Skeletal muscle satellite cell (primary cell): ENCODE measurements around the gene SATB2.

Experiments used
- H3K27me3 ChIP-seq: 2 replicates; pipeline ENCODE4 v1.7.0; 2013; ENCODE audit warnings: low read length; ENCODE audit not compliant: control insufficient read depth, insufficient read depth
- H3K36me3 ChIP-seq: 2 replicates; pipeline ENCODE4 v1.7.0; 2013; ENCODE audit warnings: mild to moderate bottlenecking, control low read depth, low read length; ENCODE audit not compliant: insufficient read depth
- H3K4me1 ChIP-seq: 2 replicates; pipeline ENCODE4 v1.7.0; 2013; ENCODE audit warnings: low read length; ENCODE audit not compliant: control insufficient read depth, insufficient read depth
- H3K4me2 ChIP-seq: 2 replicates; pipeline ENCODE4 v1.7.0; 2013; ENCODE audit warnings: mild to moderate bottlenecking, low read length
- H3K4me3 ChIP-seq: 2 replicates; pipeline ENCODE4 v1.7.0; 2013; ENCODE audit warnings: low read length
- H3K9ac ChIP-seq: 2 replicates; pipeline ENCODE4 v1.7.0; 2013; ENCODE audit warnings: mild to moderate bottlenecking, low read depth, low read length, moderate library complexity
- H3K9me3 ChIP-seq: replicated peaks from 2 replicates; pipeline ENCODE4 v1.7.0; 2013; ENCODE audit warnings: mild to moderate bottlenecking, control low read depth, low read length

The SATB2 gene

DNA sequence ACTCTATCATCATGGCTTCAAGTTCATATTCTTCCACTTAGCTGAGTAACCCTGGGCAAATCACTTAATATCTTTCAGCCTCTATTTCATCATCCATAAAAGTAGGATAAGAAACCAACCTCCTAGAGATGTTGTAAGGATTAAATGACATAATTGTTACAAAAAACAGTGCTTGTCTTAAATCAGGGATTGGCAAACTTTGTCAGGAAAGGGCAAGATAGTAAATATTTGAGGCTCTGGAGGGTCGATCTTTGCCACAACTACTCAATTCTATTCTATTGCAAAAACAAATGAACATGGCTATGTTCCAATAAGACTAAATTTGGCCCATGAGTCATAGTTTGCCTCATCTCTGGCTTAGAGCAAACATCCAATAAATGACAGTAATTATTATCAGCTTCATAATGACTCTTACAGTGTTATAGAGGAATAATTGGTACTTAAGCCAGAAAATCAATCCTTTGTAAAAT, 184.7 kb downstream of the SATB2 start:
- Histone ChIP-seq H3K9ac (no peak overlapping the region), H3K4me1 (peaks cover 15% of the 10 kb centered on the region), H3K9me3 (no peaks in the 10 kb centered on the region), H3K27me3 (no peaks in the 10 kb centered on the region), H3K4me3 (no peak overlapping the region), H3K4me2 (no peak overlapping the region), H3K36me3 (peaks cover 13% of the 10 kb centered on the region)

DNA sequence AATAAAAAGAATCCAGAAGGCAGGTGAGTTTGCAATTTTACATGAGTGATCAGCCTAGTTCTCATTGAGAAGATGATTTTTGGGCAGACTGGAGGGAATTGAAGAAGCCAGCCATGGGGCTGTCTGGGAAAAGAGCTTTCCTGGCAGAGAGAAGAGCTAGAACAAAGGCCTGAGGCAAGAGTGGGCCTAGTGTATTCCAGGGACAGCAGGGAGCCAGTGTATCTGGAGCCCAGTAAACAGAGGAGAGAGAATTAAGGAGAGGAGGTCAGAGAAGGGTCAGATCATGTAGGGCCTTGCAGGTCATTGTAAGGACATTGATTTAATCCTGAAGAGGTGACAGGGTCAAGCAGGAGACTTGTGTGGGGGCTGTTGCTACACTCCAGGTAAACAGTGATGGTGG, 195.8 kb downstream of the SATB2 start:
- no peaks in the 10 kb centered on the region for H3K9me3 ChIP-seq
- no peaks in the 10 kb centered on the region for H3K27me3 ChIP-seq
- H3K4me3 ChIP-seq: no peak overlapping the region
- H3K4me1 ChIP-seq: peaks cover 6% of the 10 kb centered on the region
- no peaks in the 10 kb centered on the region for H3K36me3 ChIP-seq
- H3K9ac ChIP-seq: no peak overlapping the region
- H3K4me2 ChIP-seq: no peak overlapping the region

DNA sequence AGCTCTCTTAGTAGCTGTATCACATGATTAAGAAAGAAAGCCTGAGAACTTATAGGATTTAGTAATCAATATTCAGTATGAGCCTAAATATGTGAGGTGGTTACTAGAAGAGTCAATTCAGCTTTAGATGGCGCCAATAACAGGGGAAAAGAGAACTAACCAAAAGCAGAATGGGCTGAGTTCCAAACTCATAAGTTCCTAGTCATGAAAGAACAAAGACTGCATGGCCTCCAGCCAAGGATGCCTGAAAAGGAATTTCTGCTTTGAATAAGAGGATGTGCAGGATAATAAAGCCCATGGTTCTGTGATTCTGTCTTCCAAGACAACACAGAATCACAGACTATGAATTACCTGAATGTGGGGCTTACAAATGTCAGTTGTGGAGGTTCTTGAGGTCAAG, 196.5 kb downstream of the SATB2 start:
- H3K9ac ChIP-seq: no peak overlapping the region

DNA sequence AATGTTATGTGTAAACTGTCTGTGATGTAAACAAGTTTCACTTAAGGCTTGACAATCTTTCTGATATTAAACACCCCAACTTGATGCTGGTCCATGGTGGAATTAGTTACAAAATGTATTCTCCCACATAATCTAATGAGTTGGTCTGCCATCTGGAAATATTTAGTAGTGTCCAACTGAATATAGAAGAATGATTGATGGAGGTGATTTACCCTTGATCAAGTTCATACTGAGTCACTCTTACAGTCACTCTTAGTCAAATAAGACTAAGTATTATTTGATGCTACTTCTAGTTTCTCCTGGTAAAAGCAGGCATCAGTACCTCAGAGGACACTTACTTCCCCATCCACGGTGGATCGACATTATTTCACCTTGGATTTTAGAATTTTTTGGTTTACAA, 198.1 kb downstream of the SATB2 start:
- no peak overlapping the region for H3K4me3 ChIP-seq
- no peaks in the 10 kb centered on the region for H3K36me3 ChIP-seq
- no peak overlapping the region for H3K4me2 ChIP-seq
- no peaks in the 10 kb centered on the region for H3K9me3 ChIP-seq
- H3K27me3 ChIP-seq: no peaks in the 10 kb centered on the region
- H3K9ac ChIP-seq: no peak overlapping the region
- H3K4me1 ChIP-seq: peaks cover 6% of the 10 kb centered on the region

More for the DNA sequence above, 196.5 kb downstream of the SATB2 start:
- no peaks in the 10 kb centered on the region for H3K36me3 ChIP-seq
- H3K27me3 ChIP-seq: no peaks in the 10 kb centered on the region
- H3K4me2 ChIP-seq: no peak overlapping the region
- H3K4me1 ChIP-seq: peaks cover 6% of the 10 kb centered on the region
- no peak overlapping the region for H3K4me3 ChIP-seq
- H3K9me3 ChIP-seq: no peaks in the 10 kb centered on the region

DNA sequence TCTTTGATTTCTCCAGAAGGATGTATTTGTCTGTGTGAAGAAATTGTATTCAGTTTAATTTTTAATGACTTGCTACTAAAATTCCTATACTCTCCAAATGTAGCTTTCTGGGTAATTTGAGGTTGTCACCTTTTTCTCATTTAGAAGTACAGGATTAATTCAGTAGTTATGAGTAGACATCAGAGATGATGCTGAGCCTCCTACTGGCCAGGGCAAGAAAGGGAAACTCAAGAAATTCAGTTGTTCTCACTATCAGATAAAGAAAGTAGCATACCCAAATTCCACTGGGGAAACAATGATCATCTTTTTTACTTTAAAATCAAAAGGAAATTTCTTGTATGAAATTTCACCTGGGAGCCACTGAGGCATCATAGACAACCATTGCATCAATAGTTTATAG, 199.4 kb downstream of the SATB2 start:
- Histone ChIP-seq H3K4me1 (peaks cover 6% of the 10 kb centered on the region), H3K4me3 (no peak overlapping the region), H3K4me2 (no peak overlapping the region), H3K27me3 (no peaks in the 10 kb centered on the region), H3K9ac (no peak overlapping the region), H3K36me3 (no peaks in the 10 kb centered on the region), H3K9me3 (no peaks in the 10 kb centered on the region)

DNA sequence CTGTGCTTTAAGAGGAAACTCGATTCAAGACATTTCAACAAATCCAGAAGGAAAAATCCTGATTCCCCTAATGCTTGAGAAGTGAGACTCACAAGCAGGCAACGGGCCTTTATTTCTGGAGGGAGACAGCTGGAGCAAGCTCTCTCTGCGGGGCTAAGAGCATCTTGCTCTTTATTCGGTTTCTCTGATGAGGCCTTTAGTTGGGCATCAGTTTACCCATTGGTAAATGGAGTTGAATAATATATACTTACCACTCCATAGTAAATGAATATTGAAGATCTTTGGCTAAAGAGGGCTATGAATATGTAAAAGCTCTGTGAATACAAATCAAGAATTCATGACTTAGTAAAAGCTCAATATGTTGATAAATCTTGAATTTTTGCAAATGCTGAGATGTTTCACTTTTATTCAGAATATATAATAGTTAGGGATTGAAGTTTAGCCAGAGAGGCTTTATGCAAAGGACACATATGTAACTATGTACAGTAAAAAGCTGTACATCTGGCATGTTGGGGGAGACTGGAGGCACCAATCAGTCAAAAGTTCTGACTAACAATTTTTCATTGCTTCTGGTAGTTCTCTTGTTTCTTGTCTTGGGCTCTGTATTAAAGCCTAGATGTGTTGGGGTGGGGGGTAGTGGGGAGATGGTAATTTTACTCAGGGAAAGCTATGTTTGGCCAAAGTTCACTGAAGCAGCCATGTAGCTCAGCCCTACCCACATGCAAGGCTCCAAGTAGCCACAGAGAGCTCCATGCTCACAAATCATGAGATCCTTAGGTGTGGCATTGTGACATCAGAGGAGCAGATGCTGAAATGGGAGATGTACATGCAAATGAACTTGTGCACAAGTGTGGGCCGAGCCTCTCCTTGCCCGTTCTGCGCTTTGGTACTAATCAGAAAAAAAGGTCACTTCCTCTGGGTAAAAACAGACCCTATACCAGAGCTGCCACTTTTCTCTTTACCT, 200.2 kb downstream of the SATB2 start:
- H3K4me1 ChIP-seq: peaks cover 6% of the 10 kb centered on the region
- no peaks in the 10 kb centered on the region for H3K27me3 ChIP-seq
- no peaks in the 10 kb centered on the region for H3K36me3 ChIP-seq
- no peak overlapping the region for H3K9ac ChIP-seq
- no peak overlapping the region for H3K4me3 ChIP-seq
- H3K4me2 ChIP-seq: no peak overlapping the region
- H3K9me3 ChIP-seq: no peaks in the 10 kb centered on the region

DNA sequence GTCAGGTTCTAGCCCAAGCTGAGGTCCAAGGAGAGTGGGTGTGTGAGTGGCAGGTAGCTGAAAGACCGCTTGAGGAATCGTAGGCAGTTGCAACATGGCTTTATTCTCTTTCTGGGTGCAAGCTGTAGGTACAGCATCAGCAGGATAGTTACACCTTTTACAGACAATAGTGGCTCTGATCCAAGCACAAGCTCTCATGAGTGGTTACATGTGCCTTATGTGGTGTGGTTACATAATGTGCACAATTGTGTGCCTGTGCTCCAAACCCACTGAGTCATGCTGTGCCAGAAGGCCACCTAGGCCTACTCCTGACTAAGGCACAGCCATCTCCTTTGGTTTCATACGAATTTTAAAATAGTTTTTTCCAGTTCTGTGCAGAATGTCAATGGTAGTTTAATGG, 227.6 kb downstream of the SATB2 start:
- no peaks in the 10 kb centered on the region for H3K36me3 ChIP-seq
- H3K9ac ChIP-seq: no peak overlapping the region
- H3K4me1 ChIP-seq: peaks cover 11% of the 10 kb centered on the region
- no peaks in the 10 kb centered on the region for H3K9me3 ChIP-seq
- no peak overlapping the region for H3K4me3 ChIP-seq
- no peaks in the 10 kb centered on the region for H3K27me3 ChIP-seq
- H3K4me2 ChIP-seq: no peak overlapping the region

DNA sequence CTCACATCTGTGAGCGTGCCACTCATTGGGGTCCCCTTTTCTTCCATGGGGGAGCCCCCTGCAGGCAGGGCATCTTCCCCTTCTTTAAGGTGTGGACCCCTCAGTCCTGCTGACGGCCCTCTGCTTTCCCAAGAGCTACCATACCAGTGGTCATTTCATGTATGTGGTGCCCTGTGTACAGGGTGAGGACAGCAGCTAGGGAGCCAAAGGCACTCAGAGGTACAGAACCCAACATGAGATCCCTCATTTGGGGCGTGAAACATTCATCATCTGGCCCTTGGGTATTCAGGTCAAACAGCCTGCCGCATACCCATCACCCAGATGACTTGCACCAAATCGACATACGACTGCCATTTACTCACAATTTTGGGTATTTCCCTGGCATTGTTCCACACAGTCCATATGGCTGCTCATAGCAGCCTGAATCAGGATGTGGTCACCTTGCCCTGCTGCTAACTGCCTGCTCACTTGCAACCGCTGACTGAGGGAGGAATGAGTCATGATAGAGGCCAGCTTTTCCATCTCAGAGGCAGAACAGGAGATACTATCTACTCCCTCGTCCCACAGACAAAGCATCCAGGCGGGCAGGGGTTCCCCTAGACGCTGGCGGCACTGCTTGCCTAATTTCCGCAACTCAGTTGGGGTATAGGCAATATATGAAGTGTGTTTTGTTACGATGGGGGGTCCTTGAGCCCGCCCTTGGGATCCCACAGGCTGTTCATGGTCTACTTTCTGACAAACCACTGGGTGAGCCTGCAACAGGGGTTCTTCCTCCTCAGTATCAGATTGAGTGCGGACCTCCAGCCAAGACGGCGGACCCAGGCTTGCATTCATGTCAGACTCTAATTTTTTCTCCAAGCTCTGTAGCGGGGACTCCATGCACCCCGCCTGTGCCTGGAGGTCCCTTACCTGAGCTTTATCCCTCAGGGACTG, 228.6 kb downstream of the SATB2 start:
- Histone ChIP-seq H3K9me3 (no peaks in the 10 kb centered on the region), H3K4me3 (no peak overlapping the region), H3K27me3 (no peaks in the 10 kb centered on the region), H3K4me2 (no peak overlapping the region), H3K4me1 (peaks cover 11% of the 10 kb centered on the region), H3K9ac (no peak overlapping the region), H3K36me3 (no peaks in the 10 kb centered on the region)

DNA sequence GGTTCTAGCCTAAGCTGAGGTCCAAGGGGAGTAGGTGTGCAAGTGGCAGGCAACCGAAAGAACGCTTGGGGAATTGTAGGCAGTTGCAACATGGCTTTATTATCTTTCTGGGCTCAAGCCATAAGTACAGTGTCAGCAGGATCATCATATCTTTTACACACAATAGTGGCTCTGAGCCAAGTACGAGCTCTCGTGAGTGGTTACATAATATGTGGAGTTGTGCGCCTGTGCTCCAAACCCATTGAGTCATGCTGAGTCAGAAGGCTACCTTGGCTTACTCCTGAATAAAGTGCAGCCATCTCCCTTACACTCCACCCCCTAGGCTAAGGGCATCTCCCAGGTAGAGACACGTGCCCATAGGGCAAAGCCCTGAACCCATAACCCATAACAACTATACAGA, 233.9 kb downstream of the SATB2 start:
- no peaks in the 10 kb centered on the region for H3K9me3 ChIP-seq
- no peaks in the 10 kb centered on the region for H3K36me3 ChIP-seq
- no peak overlapping the region for H3K9ac ChIP-seq
- no peaks in the 10 kb centered on the region for H3K27me3 ChIP-seq
- H3K4me3 ChIP-seq: no peak overlapping the region
- no peak overlapping the region for H3K4me2 ChIP-seq
- H3K4me1 ChIP-seq: peaks cover 1% of the 10 kb centered on the region

DNA sequence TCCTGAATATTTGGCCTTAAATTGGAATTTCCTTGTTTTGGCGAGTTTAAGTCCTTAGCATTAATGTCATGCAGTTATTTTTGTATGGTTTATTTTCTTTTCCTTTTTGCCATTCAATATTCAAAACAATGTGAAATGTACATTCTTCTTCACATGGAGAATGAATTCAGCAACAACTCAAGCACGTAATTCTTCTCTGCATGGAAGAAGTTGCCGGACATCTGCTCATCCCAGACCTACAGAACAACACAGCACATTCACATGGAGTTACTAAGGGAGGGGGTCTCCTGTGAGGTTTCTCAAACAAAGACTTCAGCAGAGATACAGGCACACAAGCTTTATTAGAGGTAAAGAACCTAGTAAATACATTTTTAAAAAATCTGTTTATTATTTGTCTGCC, 236.8 kb downstream of the SATB2 start:
- Histone ChIP-seq H3K9ac (no peak overlapping the region), H3K4me1 (no peaks in the 10 kb centered on the region), H3K27me3 (no peaks in the 10 kb centered on the region), H3K4me3 (no peak overlapping the region), H3K9me3 (no peaks in the 10 kb centered on the region), H3K4me2 (no peak overlapping the region), H3K36me3 (no peaks in the 10 kb centered on the region)

DNA sequence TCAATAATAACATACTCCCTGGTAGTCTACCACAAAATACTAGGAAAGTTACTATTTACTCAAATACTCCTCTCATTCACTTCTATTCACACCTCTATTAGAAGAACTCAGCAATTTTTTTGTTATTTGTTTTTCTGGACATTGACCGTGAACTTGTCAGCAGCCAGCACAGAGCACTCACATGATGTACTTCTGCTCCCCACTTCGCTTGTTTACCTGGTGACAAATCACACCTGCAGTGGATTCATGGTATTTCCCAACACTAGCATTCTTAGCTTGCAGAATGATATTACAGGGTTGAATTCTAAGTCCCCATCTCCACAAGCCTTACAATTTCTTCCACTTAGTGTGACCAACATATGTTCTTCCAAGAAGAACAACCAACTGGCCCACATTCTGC, 238.2 kb downstream of the SATB2 start:
- Histone ChIP-seq H3K36me3 (no peaks in the 10 kb centered on the region), H3K27me3 (no peaks in the 10 kb centered on the region), H3K9ac (no peak overlapping the region), H3K9me3 (no peaks in the 10 kb centered on the region), H3K4me1 (no peaks in the 10 kb centered on the region), H3K4me3 (no peak overlapping the region), H3K4me2 (no peak overlapping the region)
